ENCODE data around the gene MAML1. TPM values are rescaled to one million over a fixed set of nuclear protein-coding genes. Genes with fewer than 3 reads are reported as not detected.
"Not testable (repeated sequence)": the region's sequence is repeated elsewhere in the genome, so short reads cannot be mapped to it uniquely, and the experiment has no call there.

Gene MAML1
- total and polyA plus RNA-seq, 4 donors = 6.7 to 34.5 (median 20.5) TPM

DNA sequence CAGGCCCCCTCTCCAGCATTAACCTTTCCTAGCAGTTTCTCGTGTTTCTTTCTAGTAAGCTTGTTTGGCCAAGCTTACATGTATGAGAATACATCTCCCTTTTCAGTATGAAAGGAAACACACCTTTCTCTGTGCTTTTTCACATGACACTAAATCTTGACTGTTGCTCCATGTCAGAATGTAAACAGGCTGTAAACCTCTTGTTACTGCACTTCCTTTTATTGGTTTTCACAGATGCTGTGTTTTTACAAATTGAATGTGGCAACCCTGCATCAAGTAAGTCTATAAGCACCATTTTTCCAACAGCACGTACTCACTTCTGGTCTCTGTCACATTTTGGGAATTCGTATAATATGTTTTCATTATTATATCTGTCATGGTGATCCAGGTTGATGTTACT, 36.0 kb upstream of the MAML1 start:
- WGBS, 2 donors = 65 to 83% methylated on average over 3 of the region's 3 CpGs
- Histone ChIP-seq H3K4me3 (no peak overlapping the region), H3K9ac (ENCODE audit: insufficient read depth in 1 of 2, low read length in 2 of 2) (no peak overlapping the region), H3K4me1 (ENCODE audit: control insufficient read depth in 5 of 5, insufficient read depth in 5 of 5, low read length in 5 of 5) (peaks cover 1 to 11% (median 5%) of the 10 kb centered on the region in 5 donors), H3K9me3 (ENCODE audit: control insufficient read depth in 4 of 4, insufficient read depth in 3 of 4, low read length in 3 of 4) (no peaks in the 10 kb centered on the region), H3K27me3 (ENCODE audit: control insufficient read depth in 3 of 3, insufficient read depth in 3 of 3, low read length in 2 of 3) (no peaks in the 10 kb centered on the region), H3K27ac (ENCODE audit: low read depth in 1 of 2, low read length in 1 of 2) (no peak overlapping the region), H3K36me3 (ENCODE audit: control insufficient read depth in 4 of 4, insufficient read depth in 4 of 4, low read length in 4 of 4) (no peaks in the 10 kb centered on the region)
- TF ChIP-seq, protein P1, sequence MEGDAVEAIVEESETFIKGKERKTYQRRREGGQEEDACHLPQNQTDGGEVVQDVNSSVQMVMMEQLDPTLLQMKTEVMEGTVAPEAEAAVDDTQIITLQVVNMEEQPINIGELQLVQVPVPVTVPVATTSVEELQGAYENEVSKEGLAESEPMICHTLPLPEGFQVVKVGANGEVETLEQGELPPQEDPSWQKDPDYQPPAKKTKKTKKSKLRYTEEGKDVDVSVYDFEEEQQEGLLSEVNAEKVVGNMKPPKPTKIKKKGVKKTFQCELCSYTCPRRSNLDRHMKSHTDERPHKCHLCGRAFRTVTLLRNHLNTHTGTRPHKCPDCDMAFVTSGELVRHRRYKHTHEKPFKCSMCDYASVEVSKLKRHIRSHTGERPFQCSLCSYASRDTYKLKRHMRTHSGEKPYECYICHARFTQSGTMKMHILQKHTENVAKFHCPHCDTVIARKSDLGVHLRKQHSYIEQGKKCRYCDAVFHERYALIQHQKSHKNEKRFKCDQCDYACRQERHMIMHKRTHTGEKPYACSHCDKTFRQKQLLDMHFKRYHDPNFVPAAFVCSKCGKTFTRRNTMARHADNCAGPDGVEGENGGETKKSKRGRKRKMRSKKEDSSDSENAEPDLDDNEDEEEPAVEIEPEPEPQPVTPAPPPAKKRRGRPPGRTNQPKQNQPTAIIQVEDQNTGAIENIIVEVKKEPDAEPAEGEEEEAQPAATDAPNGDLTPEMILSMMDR (IDR thresholded peaks at IDR 0.05; ENCODE audit: control extremely low read depth, extremely low read depth) = no peak
- ATAC-seq (ENCODE audit: insufficient read depth, low FRiP score) (no peak), DNase-seq (no peak)

DNA sequence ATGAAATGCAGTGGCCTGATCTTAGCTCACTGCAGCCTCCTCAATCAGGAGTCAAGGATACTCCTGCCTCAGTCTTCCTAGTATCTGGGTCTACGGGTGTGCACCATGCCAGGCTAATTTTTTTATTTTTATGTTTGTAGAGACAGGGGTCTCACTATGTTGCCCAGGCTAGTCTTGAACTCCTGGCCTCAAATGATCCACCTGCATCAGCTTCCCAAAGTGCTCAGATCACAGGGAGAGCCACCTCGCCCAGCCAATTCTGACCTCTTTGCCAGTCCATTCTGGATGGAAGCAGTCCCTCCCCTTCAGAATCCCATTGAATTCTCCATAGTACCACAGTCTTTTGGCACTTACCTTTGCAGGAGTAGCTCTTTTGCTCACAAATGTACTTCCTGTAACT, 35.5 kb upstream of the MAML1 start:
- Histone ChIP-seq H3K9ac (ENCODE audit: insufficient read depth in 1 of 2, low read length in 2 of 2) (no peak overlapping the region), H3K4me3 (no peak overlapping the region), H3K27ac (ENCODE audit: low read depth in 1 of 2, low read length in 1 of 2) (peak overlapping the region; percentile 37 to 94)

DNA sequence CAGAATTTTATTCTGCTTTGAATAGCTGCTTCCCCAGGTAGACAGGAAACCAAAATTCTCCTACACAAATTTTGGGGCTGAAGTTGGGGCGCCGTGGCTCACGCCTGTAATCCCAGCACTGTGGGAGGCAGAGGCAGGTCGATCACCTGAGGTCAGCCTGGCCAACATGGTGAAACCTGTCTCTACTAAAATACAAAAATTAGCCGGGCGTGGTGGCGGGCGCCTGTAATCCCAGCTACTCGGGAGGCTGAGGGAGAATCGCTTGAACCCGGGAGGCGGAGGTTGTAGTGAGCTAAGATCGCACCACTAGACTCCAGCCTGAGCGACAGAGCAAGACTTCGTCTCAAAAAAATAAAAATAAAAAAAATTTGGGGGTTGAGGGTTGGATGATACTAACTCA, 35.1 kb upstream of the MAML1 start:
- not testable (repeated sequence) for H3K36me3 ChIP-seq (ENCODE audit: control insufficient read depth in 4 of 4, insufficient read depth in 4 of 4, low read length in 4 of 4); H3K9me3 ChIP-seq (ENCODE audit: control insufficient read depth in 4 of 4, insufficient read depth in 3 of 4, low read length in 3 of 4); ATAC-seq (ENCODE audit: insufficient read depth, low FRiP score); H3K27me3 ChIP-seq (ENCODE audit: control insufficient read depth in 3 of 3, insufficient read depth in 3 of 3, low read length in 2 of 3); DNase-seq; H3K4me3 ChIP-seq
- Histone ChIP-seq H3K27ac (ENCODE audit: low read depth in 1 of 2, low read length in 1 of 2) (peak overlapping the region; percentile 94 to 100), H3K4me1 (ENCODE audit: control insufficient read depth in 5 of 5, insufficient read depth in 5 of 5, low read length in 5 of 5) (peaks cover 1 to 15% (median 5%) of the 10 kb centered on the region in 5 donors), H3K9ac (ENCODE audit: insufficient read depth in 1 of 2, low read length in 2 of 2) (peak overlapping the region; percentile 86 to 91)
- 95% methylated on average over 15 of the region's 15 CpGs for WGBS, 2 donors

More for the DNA sequence above, 35.5 kb upstream of the MAML1 start:
- WGBS, 2 donors = 97 to 100% methylated on average over 2 of the region's 2 CpGs
- Histone ChIP-seq H3K9me3 (ENCODE audit: control insufficient read depth in 4 of 4, insufficient read depth in 3 of 4, low read length in 3 of 4) (no peaks in the 10 kb centered on the region), H3K4me1 (ENCODE audit: control insufficient read depth in 5 of 5, insufficient read depth in 5 of 5, low read length in 5 of 5) (peaks cover 1 to 12% (median 5%) of the 10 kb centered on the region in 5 donors), H3K36me3 (ENCODE audit: control insufficient read depth in 4 of 4, insufficient read depth in 4 of 4, low read length in 4 of 4) (no peaks in the 10 kb centered on the region), H3K27me3 (ENCODE audit: control insufficient read depth in 3 of 3, insufficient read depth in 3 of 3, low read length in 2 of 3) (no peaks in the 10 kb centered on the region)
- TF ChIP-seq, protein P1 (IDR thresholded peaks at IDR 0.05; ENCODE audit: control extremely low read depth, extremely low read depth) = no peak
- DNase-seq (no peak), ATAC-seq (ENCODE audit: insufficient read depth, low FRiP score) (no peak)

DNA sequence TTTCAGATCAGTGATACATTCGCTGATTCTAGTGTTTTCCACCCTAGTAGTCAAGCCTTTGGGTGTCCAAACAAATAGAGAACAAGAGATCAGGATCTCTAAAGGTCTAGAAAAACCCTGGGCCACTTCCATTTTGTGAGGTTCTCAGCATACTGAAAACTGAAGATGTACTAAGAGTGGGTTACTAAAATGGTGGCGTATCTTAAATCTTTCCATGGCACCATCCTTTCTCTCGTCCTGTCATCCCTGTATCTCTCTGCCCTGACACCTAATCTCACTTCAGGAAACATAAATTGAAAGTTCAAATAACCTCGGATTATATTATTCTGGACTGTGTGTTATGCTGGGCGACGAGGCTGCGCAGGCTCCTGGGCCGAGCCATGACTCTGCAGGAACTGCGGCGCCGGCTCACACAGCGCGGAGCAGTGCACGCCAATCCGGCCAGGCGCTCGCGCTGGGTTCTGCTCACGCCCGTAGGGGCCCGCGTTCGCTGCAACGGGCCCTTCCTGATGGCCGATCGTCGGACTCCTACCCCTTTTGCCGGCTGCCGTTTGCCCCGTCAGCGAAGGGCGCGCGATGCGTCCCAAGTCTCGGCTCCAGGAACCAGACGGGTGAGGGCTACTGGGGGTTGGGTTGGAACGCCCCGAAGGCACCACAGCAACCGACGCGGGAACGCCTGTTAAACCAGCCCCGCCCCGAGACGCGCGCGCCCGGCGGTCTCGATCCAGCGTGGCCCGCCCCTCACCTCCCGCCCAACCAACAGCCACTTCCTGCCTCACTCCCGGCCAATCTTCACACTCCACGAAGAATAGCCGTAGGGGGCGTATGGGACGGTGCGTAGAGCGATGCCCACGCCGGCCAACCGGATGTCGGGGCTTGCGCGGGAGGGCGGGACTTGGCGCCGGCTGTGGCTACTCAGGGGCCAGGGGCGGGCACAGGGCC, 34.4 kb upstream of the MAML1 start:
- Histone ChIP-seq H3K4me1 (ENCODE audit: control insufficient read depth in 5 of 5, insufficient read depth in 5 of 5, low read length in 5 of 5) (peaks cover 2 to 20% (median 5%) of the 10 kb centered on the region in 5 donors), H3K36me3 (ENCODE audit: control insufficient read depth in 4 of 4, insufficient read depth in 4 of 4, low read length in 4 of 4) (peaks cover 0 to 4% (median 4%) of the 10 kb centered on the region in 4 donors), H3K9me3 (ENCODE audit: control insufficient read depth in 4 of 4, insufficient read depth in 3 of 4, low read length in 3 of 4) (no peaks in the 10 kb centered on the region), H3K27ac (ENCODE audit: low read depth in 1 of 2, low read length in 1 of 2) (peak overlapping the region; percentile 97 to 100), H3K4me3 (peak overlapping the region; percentile 81), H3K9ac (ENCODE audit: insufficient read depth in 1 of 2, low read length in 2 of 2) (peak overlapping the region; percentile 86 to 91), H3K27me3 (ENCODE audit: control insufficient read depth in 3 of 3, insufficient read depth in 3 of 3, low read length in 2 of 3) (no peaks in the 10 kb centered on the region)
- DNase-seq (peak; percentile 100), ATAC-seq (ENCODE audit: insufficient read depth, low FRiP score) (peak; percentile 96)
- TF ChIP-seq, protein P1 (IDR thresholded peaks at IDR 0.05; ENCODE audit: control extremely low read depth, extremely low read depth) = no peak
- 1 to 2% methylated on average over 53 to 72 of the region's 72 CpGs for WGBS, 2 donors
